Measurements from ENCODE around the gene KLK10.
A peak's percentile ranks its signal among the peaks of the same experiment; 100 is the strongest.

Gene KLK10

DNA sequence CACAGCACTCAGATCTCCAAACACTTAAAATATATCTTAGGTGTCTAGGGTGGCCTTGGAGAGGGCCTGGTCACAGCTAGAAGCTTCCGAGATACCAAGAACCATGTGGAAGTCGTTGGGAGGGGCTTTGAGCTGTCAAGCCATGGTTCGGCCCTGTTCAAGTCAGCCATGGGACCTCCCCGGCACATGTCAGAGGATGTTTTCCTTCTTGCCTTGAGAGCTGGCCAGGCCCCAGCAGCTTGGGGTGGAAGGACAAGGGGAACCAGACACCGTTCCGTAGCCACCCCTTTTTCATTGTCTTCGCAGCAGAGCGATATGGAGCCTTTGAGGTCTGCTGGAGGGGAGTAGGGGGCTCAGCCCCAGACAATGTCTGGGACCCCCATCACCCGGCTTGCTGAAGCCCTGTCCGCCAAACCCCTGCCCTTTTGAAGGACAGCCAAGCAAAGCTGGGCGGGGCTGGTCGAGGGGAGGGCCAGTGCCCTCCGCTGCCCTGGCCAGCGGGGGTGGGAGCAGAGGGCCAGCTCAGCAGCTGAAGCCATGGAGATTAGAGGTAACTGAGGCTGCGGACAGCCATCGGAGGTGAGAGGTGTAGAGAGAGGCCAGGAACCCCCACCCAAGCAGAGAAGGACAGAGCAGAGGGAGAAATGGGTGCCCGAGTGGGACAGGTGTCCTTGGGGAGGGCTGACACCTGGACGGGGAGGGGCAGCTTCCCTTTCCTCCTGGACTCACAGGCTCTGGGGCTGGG, 6.5 kb upstream of the KLK10 start:
- no peak for DNase-seq

- no peak for DNase-seq
Observed at GRCh38 chr19:51025401-51025800, 5.9 kb upstream of the KLK10 start.

DNA sequence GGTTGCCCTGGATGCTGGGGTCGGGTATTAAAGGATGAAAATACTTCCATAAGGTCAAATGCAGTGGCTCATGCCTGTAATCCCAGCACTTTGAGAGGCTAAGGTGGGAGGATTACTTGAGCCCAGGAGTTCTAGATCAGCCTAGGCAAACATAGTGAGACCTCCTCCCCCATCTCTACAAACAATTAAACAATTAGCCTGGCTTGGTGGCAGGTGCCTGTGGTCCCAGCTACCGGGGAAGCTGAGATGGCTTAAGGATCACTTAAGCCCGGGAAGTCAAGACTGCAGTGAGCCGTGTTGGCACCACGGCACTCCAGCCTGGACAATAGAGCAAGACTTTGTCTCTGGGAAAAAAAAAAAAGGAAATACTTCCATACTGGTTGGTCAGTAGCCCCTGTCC, 5.4 kb upstream of the KLK10 start:
- no peak for DNase-seq

- DNase-seq, result no peak
Observed at GRCh38 chr19:51023946-51024345, 4.4 kb upstream of the KLK10 start.

- no peak for DNase-seq
Observed at GRCh38 chr19:51022526-51022925, 3.0 kb upstream of the KLK10 start.

- peak; percentile 14 to 63 for DNase-seq
Observed at GRCh38 chr19:51020988-51021651, 1.6 kb upstream of the KLK10 start.

GRCh38 chr19:51018745-51019543, 565 bp downstream of the KLK10 start:
- DNase-seq, result no peak

GRCh38 chr19:51016798-51017683, 2.5 kb downstream of the KLK10 start:
- peak; percentile 27 to 31 for DNase-seq

DNA sequence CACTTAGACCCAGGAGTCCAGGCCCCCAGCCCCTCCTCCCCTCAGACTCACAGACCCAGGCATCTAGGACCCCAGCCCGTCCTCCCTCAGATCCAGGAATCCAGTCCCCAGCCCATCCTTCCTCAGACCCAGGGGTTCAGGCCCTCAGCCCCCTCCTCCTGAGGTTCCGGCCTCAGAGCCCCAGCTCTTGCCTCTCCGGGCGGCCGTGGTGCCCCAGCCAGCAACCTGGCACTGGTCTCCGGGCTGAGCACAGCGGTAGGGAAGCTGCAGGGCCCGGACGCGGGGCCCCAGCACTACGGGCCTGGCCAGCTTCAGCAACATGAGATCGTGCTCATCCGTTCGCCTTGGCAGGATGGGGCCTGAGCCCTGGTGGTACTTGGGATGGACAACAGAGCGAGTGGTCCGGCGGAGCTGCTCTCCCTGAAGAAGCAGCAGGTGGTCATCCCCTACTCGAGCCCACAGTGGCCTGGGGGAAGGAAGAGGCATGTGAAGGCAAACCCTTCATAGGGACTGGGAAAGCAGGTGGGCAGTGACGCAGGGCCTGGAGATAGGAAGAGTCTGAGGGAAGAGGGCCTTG, 3.7 kb downstream of the KLK10 start:
- no peak for DNase-seq

DNA sequence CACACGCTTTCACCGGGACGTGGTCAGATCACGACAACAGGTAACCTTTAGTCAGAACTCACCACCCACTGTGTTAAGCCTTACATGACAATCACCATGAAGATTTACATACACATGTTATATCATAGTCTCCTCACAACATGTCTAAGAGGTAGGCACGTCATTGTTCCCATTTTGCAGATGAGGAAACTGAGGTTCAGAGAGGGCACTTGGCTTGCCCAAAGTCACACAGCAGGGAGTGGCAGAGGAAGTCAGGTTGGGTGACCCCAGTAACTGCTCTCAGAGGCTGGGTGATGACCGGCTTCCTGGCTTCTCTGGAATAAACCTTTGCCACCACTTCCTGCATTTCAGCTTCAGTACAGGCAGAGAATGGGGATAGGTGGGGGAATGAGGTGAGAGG, 5.3 kb downstream of the KLK10 start:
- DNase-seq, result no peak

DNA sequence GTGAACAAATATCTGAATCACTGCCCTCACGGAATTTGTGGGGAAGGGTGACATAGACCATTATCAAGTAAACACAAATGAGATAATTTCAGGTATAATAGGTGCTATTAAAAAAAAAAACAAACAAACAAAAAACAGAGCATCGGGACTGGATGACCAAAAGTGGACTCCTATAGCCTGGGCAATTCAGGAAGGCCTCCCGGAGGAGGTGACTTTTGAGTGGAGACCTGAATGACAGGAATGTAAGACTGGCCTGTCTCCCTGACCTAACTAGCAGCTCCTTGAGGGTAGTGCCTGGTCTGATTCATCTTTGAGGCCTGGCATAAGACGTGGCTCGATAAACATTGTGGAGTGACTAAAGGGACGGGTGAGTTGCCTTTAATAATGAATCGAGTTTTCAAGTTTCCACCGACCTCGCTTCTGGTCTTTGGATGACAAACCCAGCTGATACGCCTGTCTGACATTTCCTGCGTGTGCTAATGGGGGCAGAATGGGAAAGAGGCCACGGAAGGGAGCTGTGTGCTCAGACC, 6.8 kb downstream of the KLK10 start:
- no peak for DNase-seq

DNA sequence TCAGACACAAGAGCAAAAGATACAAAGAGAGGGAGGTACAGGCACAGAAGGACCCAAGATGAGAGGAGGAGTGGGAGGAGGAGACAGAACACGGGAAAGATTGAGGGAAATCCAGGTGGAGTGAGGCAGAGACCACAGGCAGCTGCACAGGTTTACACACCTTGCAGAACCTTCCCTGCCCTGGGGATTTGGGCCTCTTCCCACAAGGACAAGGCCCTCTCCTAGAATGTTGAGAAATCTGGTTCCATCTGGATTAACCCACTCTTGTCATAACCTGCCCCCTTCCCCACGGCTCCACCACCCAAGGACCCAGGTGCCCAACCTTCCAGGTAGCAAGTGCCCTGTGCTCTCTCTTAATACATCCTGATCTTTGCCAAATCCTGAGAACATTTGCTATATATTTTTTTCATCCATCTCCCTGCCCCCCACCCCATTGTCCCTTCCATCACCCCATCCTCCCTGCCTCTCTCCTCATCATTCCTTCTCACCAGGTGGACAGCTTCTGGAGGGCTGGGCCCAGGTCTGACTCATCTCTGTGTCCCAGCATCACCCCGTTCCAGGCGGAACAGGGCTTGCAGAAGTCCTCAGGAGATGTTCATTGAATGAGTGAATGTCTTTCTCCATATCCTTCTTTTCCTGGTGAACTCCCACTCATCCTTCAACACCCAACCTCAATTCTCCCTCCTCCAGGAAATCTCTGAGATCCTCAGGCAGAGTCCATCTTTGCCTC, 9.3 kb downstream of the KLK10 start:
- no peak for DNase-seq

DNA sequence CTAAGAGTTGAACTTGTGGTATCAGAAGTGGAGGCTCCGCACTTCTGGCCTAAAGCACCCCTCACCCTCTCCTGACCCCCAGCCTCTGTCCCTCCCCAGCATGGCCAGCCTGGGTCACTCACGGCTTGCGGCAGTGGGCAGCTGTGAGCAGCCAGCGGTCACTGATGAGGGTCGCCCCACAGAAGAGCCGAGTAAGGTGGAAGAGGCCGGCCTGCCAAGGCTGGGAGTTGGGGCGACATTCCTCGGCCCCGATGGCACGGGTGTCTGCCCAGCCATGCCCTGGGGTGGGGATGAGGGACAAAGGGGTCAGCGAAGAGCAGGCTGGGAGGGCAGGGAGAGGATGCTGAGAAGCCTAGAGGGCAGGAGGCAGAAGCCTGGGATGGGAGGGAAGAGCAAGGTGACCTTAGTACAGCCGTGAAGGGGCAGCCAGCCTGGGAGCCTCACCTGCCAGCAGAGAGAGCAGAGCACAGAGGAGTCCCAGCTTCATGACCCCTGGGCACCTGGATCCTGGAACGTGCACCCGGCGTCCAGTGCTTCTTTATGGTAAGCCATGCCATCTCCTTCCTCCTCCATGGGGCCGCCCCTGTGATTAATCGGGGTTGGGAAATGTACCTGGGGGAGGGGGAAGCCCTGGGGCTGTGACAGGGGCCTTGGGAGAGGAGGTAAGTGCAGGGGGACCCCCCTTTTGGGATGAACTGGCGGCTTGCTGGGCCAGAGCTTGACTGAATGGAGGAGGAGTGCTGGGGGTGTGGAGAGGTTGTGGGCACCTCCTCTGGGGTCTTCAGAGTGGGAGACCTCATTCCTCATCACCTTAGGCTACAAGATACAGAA, 10.2 kb downstream of the KLK10 start:
- DNase-seq, result no peak

GRCh38 chr19:51007488-51007887, 12.0 kb downstream of the KLK10 start:
- no peak for DNase-seq

- DNase-seq, result no peak
Observed at GRCh38 chr19:51006406-51006805, 13.1 kb downstream of the KLK10 start.

DNA sequence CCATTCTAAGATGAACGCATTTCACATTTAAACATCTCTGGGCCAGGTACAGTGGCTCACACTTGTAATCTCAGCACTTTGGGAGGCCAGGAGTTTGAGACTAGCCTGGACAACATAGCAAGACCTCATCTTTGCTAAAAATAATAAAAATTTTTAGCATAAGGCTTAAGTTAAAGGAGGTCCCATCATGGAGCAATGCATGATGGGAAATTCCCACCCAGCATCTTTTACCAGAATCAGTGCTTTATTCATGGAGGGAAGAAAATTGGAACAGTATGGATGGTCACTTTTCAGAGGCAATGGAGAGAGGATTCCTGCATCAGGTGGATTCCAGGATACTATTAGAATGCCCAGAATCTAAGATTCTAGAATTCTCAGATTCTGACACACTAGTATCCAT, 14.3 kb downstream of the KLK10 start:
- no peak for DNase-seq

DNA sequence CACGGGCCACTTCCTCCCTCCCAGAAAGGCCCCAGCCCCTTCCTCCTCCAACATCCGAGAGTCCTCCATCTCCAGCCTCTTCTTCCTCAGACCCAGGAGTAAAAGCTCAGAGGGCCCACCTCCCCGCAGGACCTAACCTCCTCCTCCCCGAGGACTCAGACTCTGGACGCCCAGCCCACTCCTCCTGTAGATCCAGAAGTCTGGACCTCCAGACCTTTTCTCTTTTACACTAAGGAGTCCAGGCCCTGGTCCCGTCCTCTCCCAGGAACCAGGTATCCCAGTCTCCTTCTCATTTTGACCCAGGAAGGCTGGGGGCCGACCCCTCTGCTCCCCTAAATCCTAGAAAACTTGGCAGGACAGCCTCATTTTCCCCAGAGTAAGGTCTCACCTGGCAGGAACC, 16.2 kb downstream of the KLK10 start:
- no peak for DNase-seq

GRCh38 chr19:51002542-51003311, 16.8 kb downstream of the KLK10 start:
- no peak for DNase-seq

DNA sequence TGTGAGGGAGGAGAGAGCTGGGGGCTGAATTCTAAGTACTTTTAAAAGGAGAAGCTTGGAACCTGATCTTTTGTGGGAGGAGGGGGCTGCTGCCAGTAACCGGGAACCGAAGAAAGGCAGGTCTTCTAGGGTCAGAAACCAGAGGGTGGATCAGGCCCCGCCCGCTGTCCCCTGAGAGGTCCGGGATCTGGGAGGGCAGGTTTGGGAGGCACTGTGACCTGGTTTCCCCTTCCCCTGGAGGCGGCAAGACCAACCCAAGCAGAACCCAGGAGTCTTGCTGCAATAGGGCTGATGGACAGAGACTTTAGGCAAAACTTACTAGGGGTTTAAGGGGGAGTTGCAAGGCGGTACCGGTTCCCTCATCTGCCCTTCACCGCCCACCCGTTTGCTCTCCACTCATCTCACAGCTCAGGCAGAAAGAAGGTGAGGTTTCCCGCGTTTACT, 17.4 kb downstream of the KLK10 start:
- DNase-seq, result no peak

GRCh38 chr19:51001515-51001914, 18.0 kb downstream of the KLK10 start, which contains the start of gene KLK8:
Gene KLK8, minus strand, starts transcription at chr19:51001604. Its CDS starts 437 bp downstream, at chr19:51001167.
- no peak for DNase-seq

Measured in SHP77 (cell line).